Lower leg skin (tissue), 3 donors: ENCODE measurements around the gene RHO.
"Not testable (repeated sequence)": the region's sequence is repeated elsewhere in the genome, so short reads cannot be mapped to it uniquely, and the experiment has no call there.

ENCODE experiments used
- CTCF ChIP-seq, 3 donors: fragments of 450-650 bp; IDR thresholded peaks; one replicate each; pipeline ENCODE4 v1.5.1; 2016; ENCODE audit warnings: antibody characterized with exemption in 3 of 3, mild to moderate bottlenecking in 3 of 3, moderate library complexity in 2 of 3
- POLR2A ChIP-seq, 2 donors: fragments of 450-650 bp; IDR thresholded peaks; one replicate each; pipeline ENCODE4 v1.6.1; 2016 to 2017; ENCODE audit warnings: antibody characterized with exemption in 2 of 2, mild to moderate bottlenecking in 1 of 2, moderate library complexity in 1 of 2

GRCh38 chr3:129499604-129500333 is 28.7 kb upstream of the RHO start:
- not testable (repeated sequence) for TF ChIP-seq CTCF, POLR2A (IDR thresholded peaks at IDR 0.05)
